Calu3 (cell line): ENCODE results near the gene S100A14. TPM values are rescaled to one million over a fixed set of nuclear protein-coding genes. Genes with fewer than 3 reads are reported as not detected.

Experiments
- BruUV-seq: library from RNA; stranded (reverse); fragments of 400-500 nt; replicated peaks from 2 replicates; lab custom pipeline; 2021; lab: Mats Ljungman, UMichigan
- CTCF ChIA-PET: fragments of 300-600 bp; sonication (Branson Sonifier 250); formaldehyde crosslinking; loops from one replicate; lab custom pipeline; 2022; ENCODE audit warnings: antibody characterized with exemption; lab: Charles Lee
- DNase-seq: peaks from one replicate; pipeline ENCODE4 v3.0.0; 2022
- H3K27ac Mint-ChIP-seq: one replicate; pipeline ENCODE4 v1.8.0; 2022; ENCODE audit warnings: mixed read lengths; ENCODE audit not compliant: unreplicated experiment
- H3K27me3 Mint-ChIP-seq: one replicate; pipeline ENCODE4 v1.8.0; 2022; ENCODE audit warnings: mixed read lengths; ENCODE audit not compliant: unreplicated experiment
- H3K36me3 Mint-ChIP-seq: one replicate; pipeline ENCODE4 v1.8.0; 2022; ENCODE audit warnings: mild to moderate bottlenecking, moderate library complexity, mixed read lengths; ENCODE audit not compliant: insufficient read depth, unreplicated experiment
- H3K4me1 Mint-ChIP-seq: one replicate; pipeline ENCODE4 v1.8.0; 2022; ENCODE audit warnings: mild to moderate bottlenecking, low read depth, mixed read lengths; ENCODE audit not compliant: unreplicated experiment
- H3K4me3 Mint-ChIP-seq: one replicate; pipeline ENCODE4 v1.8.0; 2022; ENCODE audit warnings: mild to moderate bottlenecking, low read depth, moderate library complexity, mixed read lengths; ENCODE audit not compliant: unreplicated experiment
- H3K9me3 Mint-ChIP-seq: one replicate; pipeline ENCODE4 v1.8.0; 2022; ENCODE audit warnings: low read depth, mixed read lengths; ENCODE audit not compliant: unreplicated experiment
- intact Hi-C: fragments of 100-400 bp; cut with micrococcal nuclease; formaldehyde crosslinking; loops from one replicate; pipeline ENCODE4 v1.10.0; 2022; ENCODE audit not compliant: unreplicated experiment
- total RNA-seq: library from RNA; stranded (reverse); gene quantifications from 2 replicates; pipeline ENCODE4 v1.2.3, GENCODE V29; 2022
- TF ChIP-seq, protein P1 (sequence below): fragments of 200-600 bp; IDR thresholded peaks from one replicate; pipeline ENCODE4 v1.8.0; 2022; ENCODE audit warnings: antibody characterized with exemption; ENCODE audit not compliant: unreplicated experiment

S100A14 gene
- total RNA-seq, 1 experiment from 2014 or later = 74.6 TPM

DNA sequence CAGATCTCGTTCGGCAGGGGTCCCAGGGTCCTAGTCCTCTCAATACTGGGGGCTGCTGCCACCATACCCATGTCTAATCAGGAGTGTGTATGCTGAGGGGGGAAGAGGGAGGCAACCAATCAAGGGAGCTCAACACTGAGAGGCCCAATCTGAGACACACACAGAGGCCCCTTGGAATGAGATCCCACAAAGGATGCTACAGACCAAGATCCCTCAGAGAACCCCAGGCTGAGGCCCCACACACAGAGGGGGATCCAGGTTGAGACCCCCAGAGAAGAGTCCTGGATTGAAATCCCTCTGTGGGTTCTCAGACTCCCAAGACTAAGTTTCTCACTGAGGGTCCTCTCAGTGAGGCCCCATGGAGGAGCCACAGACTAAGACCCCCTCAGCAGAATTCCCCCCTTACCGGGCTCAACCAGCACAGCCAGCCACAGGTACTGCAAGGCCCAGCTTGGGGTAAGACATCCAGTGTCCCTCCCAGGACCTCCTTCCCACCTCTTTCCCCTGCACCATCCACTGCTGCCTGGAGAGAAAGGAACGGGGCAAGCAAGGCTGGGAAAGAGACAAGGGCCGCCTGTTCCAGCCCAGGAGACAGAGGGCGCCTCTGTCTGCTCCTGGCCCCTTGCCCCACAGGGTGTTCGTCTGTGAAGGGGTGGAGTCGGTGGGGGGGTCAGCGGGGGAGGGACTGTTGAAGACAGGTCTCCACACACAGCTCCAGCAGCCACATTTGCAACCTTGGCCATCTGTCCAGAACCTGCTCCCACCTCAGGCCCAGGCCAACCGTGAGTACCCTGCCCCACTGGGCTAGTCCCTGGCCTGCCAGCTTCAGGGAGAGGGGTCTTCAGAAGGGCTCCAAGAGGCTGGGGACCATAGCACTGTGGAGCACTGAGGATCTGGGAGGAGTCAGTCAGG lies 11.8 kb upstream of the S100A14 start, which contains the start of gene S100A1:
TSS of gene S100A1 (plus strand) at position 720 of the 912 bp plus-strand sequence. CDS start 2,088 bp downstream, outside the sequence.
- Mint-ChIP-seq H3K36me3 (peaks cover 54% of the 10 kb centered on the region), H3K9me3 (no peaks in the 10 kb centered on the region), H3K4me1 (peaks cover 47% of the 10 kb centered on the region), H3K27me3 (no peaks in the 10 kb centered on the region), H3K27ac (peak within 1 kb of the TSS; percentile 81), H3K4me3 (peak within 1 kb of the TSS; percentile 82)
- TF ChIP-seq, protein P1, sequence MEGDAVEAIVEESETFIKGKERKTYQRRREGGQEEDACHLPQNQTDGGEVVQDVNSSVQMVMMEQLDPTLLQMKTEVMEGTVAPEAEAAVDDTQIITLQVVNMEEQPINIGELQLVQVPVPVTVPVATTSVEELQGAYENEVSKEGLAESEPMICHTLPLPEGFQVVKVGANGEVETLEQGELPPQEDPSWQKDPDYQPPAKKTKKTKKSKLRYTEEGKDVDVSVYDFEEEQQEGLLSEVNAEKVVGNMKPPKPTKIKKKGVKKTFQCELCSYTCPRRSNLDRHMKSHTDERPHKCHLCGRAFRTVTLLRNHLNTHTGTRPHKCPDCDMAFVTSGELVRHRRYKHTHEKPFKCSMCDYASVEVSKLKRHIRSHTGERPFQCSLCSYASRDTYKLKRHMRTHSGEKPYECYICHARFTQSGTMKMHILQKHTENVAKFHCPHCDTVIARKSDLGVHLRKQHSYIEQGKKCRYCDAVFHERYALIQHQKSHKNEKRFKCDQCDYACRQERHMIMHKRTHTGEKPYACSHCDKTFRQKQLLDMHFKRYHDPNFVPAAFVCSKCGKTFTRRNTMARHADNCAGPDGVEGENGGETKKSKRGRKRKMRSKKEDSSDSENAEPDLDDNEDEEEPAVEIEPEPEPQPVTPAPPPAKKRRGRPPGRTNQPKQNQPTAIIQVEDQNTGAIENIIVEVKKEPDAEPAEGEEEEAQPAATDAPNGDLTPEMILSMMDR = no peak
- CTCF ChIA-PET = interaction anchor here (0.6 to 3.3 kb wide), 22 partner anchors 13 to 205 kb away, joined by 3 to 99 read pairs (median 5); partner anchors contain the start of genes S100A14, S100A16 and SLC27A3
- BruUV-seq = no TSS peak
- DNase-seq = no peak
- intact Hi-C loops = loop anchor here (1.0 kb wide), 1 partner anchor 56 kb away; no protein-coding TSS in a partner anchor

DNA sequence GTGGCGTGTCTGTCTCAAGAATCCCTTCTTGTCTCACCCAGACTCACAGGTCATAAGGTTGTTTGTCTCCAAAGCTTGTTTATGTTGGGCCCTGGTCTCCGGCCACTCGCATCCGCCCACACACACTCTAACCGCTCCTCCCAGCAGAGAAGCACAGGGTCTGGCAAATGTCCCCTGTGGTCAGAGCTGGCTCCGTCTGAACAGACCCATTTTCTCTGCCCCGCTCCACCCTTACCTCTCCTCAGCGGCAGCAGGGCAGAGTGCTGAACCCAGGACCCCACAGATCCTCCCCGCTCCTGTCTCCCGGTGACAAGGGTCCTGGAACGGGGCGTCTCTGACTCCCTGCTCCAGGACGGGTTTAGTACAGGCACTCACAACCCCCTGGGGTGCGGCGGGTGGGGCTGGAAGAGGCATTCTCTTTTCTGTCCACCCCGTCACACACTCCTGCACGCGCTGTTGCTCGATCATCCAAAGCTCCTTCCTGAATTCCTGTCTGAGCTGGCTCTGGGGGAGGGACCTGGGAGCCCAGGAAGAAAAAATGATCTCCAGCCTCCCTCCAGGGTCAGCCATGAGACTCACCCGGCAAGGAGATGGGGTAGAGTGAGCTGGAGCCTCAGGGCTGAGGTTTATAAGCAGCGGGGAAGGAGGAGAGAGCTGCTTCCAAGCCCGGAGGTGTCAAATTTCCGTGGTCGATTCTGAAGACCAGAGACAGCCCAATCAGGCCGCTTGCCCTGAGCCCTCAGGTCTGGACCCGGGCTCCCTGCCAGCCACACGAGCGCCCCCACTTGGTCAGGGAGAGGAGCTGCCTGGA lies 11.0 kb upstream of the S100A14 start, which contains the start of gene S100A13:
TSS of gene S100A13 (minus strand) at position 602 of the 811 bp plus-strand sequence. CDS start 1,033 bp downstream, outside the sequence.
- Mint-ChIP-seq H3K4me3 (peak within 1 kb of the TSS; percentile 82), H3K4me1 (peaks cover 39% of the 10 kb centered on the region), H3K27ac (peak within 1 kb of the TSS; percentile 81), H3K36me3 (peaks cover 51% of the 10 kb centered on the region), H3K9me3 (no peaks in the 10 kb centered on the region), H3K27me3 (no peaks in the 10 kb centered on the region)
- DNase-seq = peak; percentile 93
- CTCF ChIA-PET = interaction anchor here (0.6 to 3.3 kb wide), 23 partner anchors 12 to 148 kb away, joined by 3 to 99 read pairs (median 5); partner anchors contain the start of genes S100A14, S100A16 and SLC27A3
- BruUV-seq = TSS peak; percentile 38
- intact Hi-C loops = loop anchor here (1.0 kb wide), 1 partner anchor 55 kb away; no protein-coding TSS in a partner anchor
- TF ChIP-seq, protein P1 = peak; percentile 90

DNA sequence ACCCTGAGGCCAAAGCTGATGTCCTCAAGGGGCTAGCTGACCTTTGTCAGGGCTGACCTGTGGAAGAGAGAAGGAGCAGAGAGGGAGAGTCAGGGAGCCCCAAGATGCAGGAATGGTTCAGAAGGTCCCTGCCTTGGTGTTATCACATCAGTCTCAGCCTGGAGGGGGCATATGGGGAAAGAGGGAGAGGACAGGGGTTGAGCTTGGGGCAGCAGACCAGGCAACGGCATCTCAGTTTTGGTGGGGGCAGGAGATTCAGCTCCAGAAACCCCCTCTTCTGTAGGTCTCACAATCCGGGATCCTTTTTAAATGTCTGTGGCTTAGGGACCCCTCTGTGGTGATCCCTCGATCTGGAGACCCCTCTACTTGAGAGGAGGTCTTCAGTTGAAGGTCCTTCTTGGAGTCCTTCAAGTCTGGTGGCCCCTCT lies 10.4 kb upstream of the S100A14 start:
- TF ChIP-seq, protein P1 = no peak
- Mint-ChIP-seq H3K27me3 (no peaks in the 10 kb centered on the region), H3K9me3 (no peaks in the 10 kb centered on the region), H3K4me3 (peak overlapping the region; percentile 82), H3K4me1 (peaks cover 39% of the 10 kb centered on the region), H3K27ac (peak overlapping the region; percentile 81), H3K36me3 (peaks cover 51% of the 10 kb centered on the region)
- intact Hi-C loops = no loop called here
- CTCF ChIA-PET = interaction anchor here (1.1 to 3.3 kb wide), 11 partner anchors 12 to 149 kb away, joined by 3 to 99 read pairs (median 6); partner anchors contain the start of genes S100A14, S100A16 and SLC27A3
- DNase-seq = no peak
- BruUV-seq = no TSS peak
